Measurements from ENCODE around the gene ODAD4.
"Not testable (repeated sequence)": the region's sequence is repeated elsewhere in the genome, so short reads cannot be mapped to it uniquely, and the experiment has no call there.

Gene ODAD4

GRCh38 chr17:41920580-41920955, 9.8 kb upstream of the ODAD4 start:
- H3K9me3 ChIP-seq (ENCODE audit: insufficient read depth, low read length): no peaks in the 10 kb centered on the region
- no peak for TF ChIP-seq EZH2phosphoT487 (conservative IDR thresholded peaks at IDR 0.05; ENCODE audit: low read length)
- TF ChIP-seq CTCF (IDR thresholded peaks at IDR 0.05; ENCODE audit: insufficient read depth, low read length, poor library complexity, severe bottlenecking): no peak
- H3F3A ChIP-seq (ENCODE audit: insufficient read depth): peaks cover 13% of the 10 kb centered on the region
- no peaks in the 10 kb centered on the region for H3K9me2 ChIP-seq (replicated peaks; ENCODE audit: insufficient read depth, low read length)
- no peak overlapping the region for H3K9ac ChIP-seq (ENCODE audit: low read length)
- H3K36me3 ChIP-seq (ENCODE audit: low read length): no peaks in the 10 kb centered on the region
- H3K4me2 ChIP-seq (ENCODE audit: low read depth, low read length, poor library complexity, severe bottlenecking): no peak overlapping the region
- no peaks in the 10 kb centered on the region for H3K27me3 ChIP-seq (ENCODE audit: low read length)
- peaks cover 10% of the 10 kb centered on the region for H4K20me1 ChIP-seq (ENCODE audit: low read depth, low read length)
- H2AFZ ChIP-seq (ENCODE audit: low read depth, low read length, severe bottlenecking): no peak overlapping the region
- no peak overlapping the region for H3K27ac ChIP-seq (ENCODE audit: low read depth, low read length)
- H3K4me3 ChIP-seq (ENCODE audit: insufficient read depth, low read length, poor library complexity, severe bottlenecking): no peak overlapping the region
- peaks cover 31% of the 10 kb centered on the region for H3K79me2 ChIP-seq (ENCODE audit: insufficient read depth, low read length)

- H3F3A ChIP-seq (ENCODE audit: insufficient read depth): peaks cover 18% of the 10 kb centered on the region
- no peaks in the 10 kb centered on the region for H3K9me3 ChIP-seq (ENCODE audit: insufficient read depth, low read length)
- H3K4me2 ChIP-seq (ENCODE audit: low read depth, low read length, poor library complexity, severe bottlenecking): no peak overlapping the region
- H3K9ac ChIP-seq (ENCODE audit: low read length): no peak overlapping the region
- no peak for TF ChIP-seq CTCF (IDR thresholded peaks at IDR 0.05; ENCODE audit: insufficient read depth, low read length, poor library complexity, severe bottlenecking)
- TF ChIP-seq EZH2phosphoT487 (conservative IDR thresholded peaks at IDR 0.05; ENCODE audit: low read length): no peak
- no peak overlapping the region for H3K27ac ChIP-seq (ENCODE audit: low read depth, low read length)
- no peaks in the 10 kb centered on the region for H3K36me3 ChIP-seq (ENCODE audit: low read length)
- no peak overlapping the region for H2AFZ ChIP-seq (ENCODE audit: low read depth, low read length, severe bottlenecking)
- H3K27me3 ChIP-seq (ENCODE audit: low read length): no peaks in the 10 kb centered on the region
- H3K79me2 ChIP-seq (ENCODE audit: insufficient read depth, low read length): 0 out of 2 replicates have a peak, but pooled peaks cover 11% of the 10 kb centered on the region
- H3K9me2 ChIP-seq (replicated peaks; ENCODE audit: insufficient read depth, low read length): no peaks in the 10 kb centered on the region
- H4K20me1 ChIP-seq (ENCODE audit: low read depth, low read length): no peaks in the 10 kb centered on the region
- H3K4me3 ChIP-seq (ENCODE audit: insufficient read depth, low read length, poor library complexity, severe bottlenecking): no peak overlapping the region
Measured at GRCh38 chr17:41925991-41926590, 4.3 kb upstream of the ODAD4 start.

- H3F3A ChIP-seq (ENCODE audit: insufficient read depth): peaks cover 5% of the 10 kb centered on the region; the same call in 1 of the 2 replicates
- no peak overlapping the region for H2AFZ ChIP-seq (ENCODE audit: low read depth, low read length, severe bottlenecking)
- peak overlapping the region; percentile 93 for H3K4me2 ChIP-seq (ENCODE audit: low read depth, low read length, poor library complexity, severe bottlenecking)
- H3K27ac ChIP-seq (ENCODE audit: low read depth, low read length): no peak overlapping the region
- 0 out of 2 replicates have a peak, but pooled peaks cover 11% of the 10 kb centered on the region for H3K79me2 ChIP-seq (ENCODE audit: insufficient read depth, low read length)
- H3K9me3 ChIP-seq (ENCODE audit: insufficient read depth, low read length): no peaks in the 10 kb centered on the region
- no peaks in the 10 kb centered on the region for H3K27me3 ChIP-seq (ENCODE audit: low read length)
- no peaks in the 10 kb centered on the region for H4K20me1 ChIP-seq (ENCODE audit: low read depth, low read length)
- no peaks in the 10 kb centered on the region for H3K36me3 ChIP-seq (ENCODE audit: low read length)
- no peak overlapping the region for H3K4me3 ChIP-seq (ENCODE audit: insufficient read depth, low read length, poor library complexity, severe bottlenecking)
- TF ChIP-seq EZH2phosphoT487 (conservative IDR thresholded peaks at IDR 0.05; ENCODE audit: low read length) (no peak), CTCF (IDR thresholded peaks at IDR 0.05; ENCODE audit: insufficient read depth, low read length, poor library complexity, severe bottlenecking) (no peak)
- no peaks in the 10 kb centered on the region for H3K9me2 ChIP-seq (replicated peaks; ENCODE audit: insufficient read depth, low read length)
- no peak overlapping the region; the same call in 1 of the 2 replicates for H3K9ac ChIP-seq (ENCODE audit: low read length)
Measured at GRCh38 chr17:41928693-41929251, 1.6 kb upstream of the ODAD4 start.

- H3K27ac ChIP-seq (ENCODE audit: low read depth, low read length); H3F3A ChIP-seq (ENCODE audit: insufficient read depth); H3K27me3 ChIP-seq (ENCODE audit: low read length); H3K9me2 ChIP-seq (replicated peaks; ENCODE audit: insufficient read depth, low read length); H3K36me3 ChIP-seq (ENCODE audit: low read length); H4K20me1 ChIP-seq (ENCODE audit: low read depth, low read length); H3K9me3 ChIP-seq (ENCODE audit: insufficient read depth, low read length): not testable (repeated sequence)
- Histone ChIP-seq H2AFZ (ENCODE audit: low read depth, low read length, severe bottlenecking) (peak overlapping the region; percentile 30), H3K9ac (ENCODE audit: low read length) (peak overlapping the region; percentile 63), H3K4me2 (ENCODE audit: low read depth, low read length, poor library complexity, severe bottlenecking) (peak overlapping the region; percentile 93), H3K4me3 (ENCODE audit: insufficient read depth, low read length, poor library complexity, severe bottlenecking) (peak overlapping the region; percentile 64), H3K79me2 (ENCODE audit: insufficient read depth, low read length) (0 out of 2 replicates have a peak, but pooled peaks cover 11% of the 10 kb centered on the region)
Measured at GRCh38 chr17:41930833-41931156, 378 bp downstream of the ODAD4 start.

- not testable (repeated sequence) for H3K9ac ChIP-seq (ENCODE audit: low read length); H3K27ac ChIP-seq (ENCODE audit: low read depth, low read length); H3K36me3 ChIP-seq (ENCODE audit: low read length); H3F3A ChIP-seq (ENCODE audit: insufficient read depth); H3K27me3 ChIP-seq (ENCODE audit: low read length); H3K4me2 ChIP-seq (ENCODE audit: low read depth, low read length, poor library complexity, severe bottlenecking); H3K4me3 ChIP-seq (ENCODE audit: insufficient read depth, low read length, poor library complexity, severe bottlenecking); H4K20me1 ChIP-seq (ENCODE audit: low read depth, low read length); H2AFZ ChIP-seq (ENCODE audit: low read depth, low read length, severe bottlenecking); H3K9me3 ChIP-seq (ENCODE audit: insufficient read depth, low read length); H3K9me2 ChIP-seq (replicated peaks; ENCODE audit: insufficient read depth, low read length)
- H3K79me2 ChIP-seq (ENCODE audit: insufficient read depth, low read length): 0 out of 2 replicates have a peak, but pooled peaks cover 11% of the 10 kb centered on the region
Measured at GRCh38 chr17:41931715-41932114, 1.3 kb downstream of the ODAD4 start.

All from SU-DHL-6 (cell line).